K562 (cell line): ENCODE data around the gene INTS2. TPM values are rescaled to one million over a fixed set of nuclear protein-coding genes. Genes with fewer than 3 reads are reported as not detected.

Experiments
- CBFB ChIP-seq: sonication (generic); formaldehyde crosslinking; IDR thresholded peaks from 2 replicates; pipeline ENCODE4 v1.4.0; 2020; ENCODE audit warnings: mild to moderate bottlenecking, missing genetic modification reagents
- CBX3 ChIP-seq, 2 experiments: IDR thresholded peaks; 1 replicate in 1 of 2; 2 replicates in 1 of 2; pipeline ENCODE4 v1.6.1; 2012; ENCODE audit warnings: inconsistent platforms in 2 of 2, low read length in 2 of 2, borderline replicate concordance in 1 of 2, control low read depth in 1 of 2
- FOXJ2 ChIP-seq: fragments of 200-800 bp; sonication (Bioruptor generic); IDR thresholded peaks from 2 replicates; pipeline ENCODE4 v1.6.1; 2016; ENCODE audit warnings: missing genetic modification characterization, missing compliant biosample characterization
- HDAC1 ChIP-seq, 2 experiments: fragments of 450-650 bp; IDR thresholded peaks; 2 replicates each; pipeline ENCODE4 v1.6.1; 2016 to 2017; ENCODE audit warnings: inconsistent platforms in 1 of 2, mild to moderate bottlenecking in 1 of 2, moderate library complexity in 1 of 2
- HEY1 ChIP-seq: fragments of 250-450 bp; sonication (Bioruptor Pico); IDR thresholded peaks from 2 replicates; pipeline ENCODE4 v1.5.0; 2020; ENCODE audit warnings: mild to moderate bottlenecking, moderate library complexity, borderline replicate concordance
- HNRNPH1 ChIP-seq: fragments of 200-400 bp; formaldehyde crosslinking; optimal IDR thresholded peaks from 2 replicates; pipeline ENCODE3; 2017; ENCODE audit warnings: low read depth, mild to moderate bottlenecking, low read length, moderate library complexity
- MTA3 ChIP-seq: fragments of 450-650 bp; formaldehyde crosslinking; IDR thresholded peaks from 2 replicates; pipeline ENCODE4 v1.6.1; 2017; ENCODE audit warnings: mild to moderate bottlenecking, borderline replicate concordance
- RUNX1 ChIP-seq: sonication (generic); IDR thresholded peaks from 2 replicates; pipeline ENCODE4 v1.6.1; 2016; ENCODE audit warnings: antibody characterized with exemption, low read depth
- SAFB ChIP-seq: fragments of 200-400 bp; formaldehyde crosslinking; IDR thresholded peaks from 2 replicates; pipeline ENCODE4 v1.6.1; 2017; ENCODE audit warnings: low read depth, low read length, borderline replicate concordance
- STAG1 ChIP-seq: sonication (generic); formaldehyde crosslinking; IDR thresholded peaks from 2 replicates; pipeline ENCODE4 v1.5.0; 2020; ENCODE audit warnings: missing genetic modification reagents, borderline replicate concordance
- TEAD1 ChIP-seq, 2 experiments: fragments of 450-650 bp in 1 of 2; sonication (generic) in 1 of 2; formaldehyde crosslinking; IDR thresholded peaks; 2 replicates each; pipeline versions ENCODE4 v1.4.0 to v1.8.0; 2020 to 2022; ENCODE audit warnings: mild to moderate bottlenecking in 2 of 2, missing genetic modification reagents in 1 of 2
- ZBTB1 ChIP-seq: sonication (generic); formaldehyde crosslinking; IDR thresholded peaks from 2 replicates; pipeline ENCODE4 v1.8.1; 2023; ENCODE audit warnings: missing genetic modification reagents, low read depth, mild to moderate bottlenecking, borderline replicate concordance
- ZBTB43 ChIP-seq: sonication (generic); formaldehyde crosslinking; IDR thresholded peaks from 2 replicates; pipeline ENCODE4 v1.8.0; 2023; ENCODE audit warnings: mild to moderate bottlenecking, missing genetic modification reagents
- ZNF23 ChIP-seq: fragments of 250-450 bp; sonication (Bioruptor Pico); IDR thresholded peaks from 2 replicates; pipeline ENCODE4 v1.4.0; 2020; ENCODE audit warnings: mild to moderate bottlenecking
- ZNF311 ChIP-seq: fragments of 250-450 bp; sonication (Bioruptor Pico); IDR thresholded peaks from 2 replicates; pipeline ENCODE4 v1.4.0; 2020; ENCODE audit warnings: mild to moderate bottlenecking, moderate library complexity
- ZNF436 ChIP-seq: fragments of 250-450, 450-650 bp; sonication (Bioruptor Pico); formaldehyde crosslinking; IDR thresholded peaks from 2 replicates; pipeline ENCODE4 v1.7.0; 2020; ENCODE audit warnings: mild to moderate bottlenecking
- ZZZ3 ChIP-seq: fragments of 450-650 bp; IDR thresholded peaks from 2 replicates; pipeline ENCODE4 v1.6.1; 2016; ENCODE audit warnings: antibody characterized with exemption, mild to moderate bottlenecking, moderate library complexity
- polyA plus RNA-seq, 8 experiments: library from polyadenylated mRNA; depleted of rRNA in 4 of 8; stranded (reverse) in 5 of 8; unstranded in 3 of 8; fragments of >200 nt; fragmentation: Nextera tagmentation in 2 of 8; fragmentation: Illumina TruSeq in 1 of 8; extraction: Ambion mirVana in 2 of 8; extraction: Trizol in 1 of 8; gene quantifications; 2 replicates each; pipeline versions ENCODE4 v1.2.1 to v1.2.3, GENCODE V29; 2011 to 2014; ENCODE audit warnings: inconsistent platforms in 1 of 8, missing spikeins in 1 of 8
- total RNA-seq, 7 experiments: library from RNA; depleted of rRNA in 6 of 7; stranded (reverse); fragments of >200 nt in 6 of 7; fragmentation: Illumina TruSeq in 2 of 7; extraction: Trizol in 2 of 7; gene quantifications; 2 replicates each; pipeline versions ENCODE4 v1.2.1 to v1.2.3, GENCODE V29; 2011 to 2021; ENCODE audit warnings: low replicate concordance in 1 of 7
- TF ChIP-seq, protein P1 (sequence below): IDR thresholded peaks from 2 replicates; pipeline ENCODE4 v1.6.1; 2012; ENCODE audit warnings: low read depth, low read length, improper control_type of control experiment, borderline replicate concordance
- TF ChIP-seq, protein P2 (sequence below): fragments of 450-650 bp; IDR thresholded peaks from 2 replicates; pipeline ENCODE4 v1.6.1; 2018; ENCODE audit not compliant: partially characterized antibody
- TF ChIP-seq, protein P3 (sequence below): fragments of 250-450 bp; sonication (Bioruptor Pico); IDR thresholded peaks from 2 replicates; pipeline ENCODE4 v1.9.0; 2021; ENCODE audit warnings: mild to moderate bottlenecking

Gene INTS2
- total and polyA plus RNA-seq, 9 of the 15 experiments (the other 6 are each of a cell fraction or from before 2014, with no cell fraction given): 4.8 to 24.7 (median 12.8) TPM

GRCh38 chr17:61862975-61863800, 64.6 kb downstream of the INTS2 start, which contains the start of gene BRIP1 (continued):
- no peak; a peak in 1 of 4 replicates for TF ChIP-seq TEAD1 (CRISPR knock-in tag; IDR thresholded peaks at IDR 0.05)
- TF ChIP-seq ZBTB1: no peak; the same call in 1 of the 2 replicates
- TF ChIP-seq, protein P1, sequence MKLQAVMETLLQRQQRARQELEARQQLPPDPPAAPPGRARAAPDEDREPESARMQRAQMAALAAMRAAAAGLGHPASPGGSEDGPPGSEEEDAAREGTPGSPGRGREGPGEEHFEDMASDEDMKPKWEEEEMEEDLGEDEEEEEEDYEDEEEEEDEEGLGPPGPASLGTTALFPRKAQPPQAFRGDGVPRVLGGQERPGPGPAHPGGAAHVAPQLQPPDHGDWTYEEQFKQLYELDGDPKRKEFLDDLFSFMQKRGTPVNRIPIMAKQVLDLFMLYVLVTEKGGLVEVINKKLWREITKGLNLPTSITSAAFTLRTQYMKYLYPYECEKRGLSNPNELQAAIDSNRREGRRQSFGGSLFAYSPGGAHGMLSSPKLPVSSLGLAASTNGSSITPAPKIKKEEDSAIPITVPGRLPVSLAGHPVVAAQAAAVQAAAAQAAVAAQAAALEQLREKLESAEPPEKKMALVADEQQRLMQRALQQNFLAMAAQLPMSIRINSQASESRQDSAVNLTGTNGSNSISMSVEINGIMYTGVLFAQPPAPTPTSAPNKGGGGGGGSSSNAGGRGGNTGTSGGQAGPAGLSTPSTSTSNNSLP: no peak
- 0 out of 2 replicates have a peak, but pooled peaks have one; percentile 26 for TF ChIP-seq CBFB (CRISPR knock-in tag)
- TF ChIP-seq, protein P2, sequence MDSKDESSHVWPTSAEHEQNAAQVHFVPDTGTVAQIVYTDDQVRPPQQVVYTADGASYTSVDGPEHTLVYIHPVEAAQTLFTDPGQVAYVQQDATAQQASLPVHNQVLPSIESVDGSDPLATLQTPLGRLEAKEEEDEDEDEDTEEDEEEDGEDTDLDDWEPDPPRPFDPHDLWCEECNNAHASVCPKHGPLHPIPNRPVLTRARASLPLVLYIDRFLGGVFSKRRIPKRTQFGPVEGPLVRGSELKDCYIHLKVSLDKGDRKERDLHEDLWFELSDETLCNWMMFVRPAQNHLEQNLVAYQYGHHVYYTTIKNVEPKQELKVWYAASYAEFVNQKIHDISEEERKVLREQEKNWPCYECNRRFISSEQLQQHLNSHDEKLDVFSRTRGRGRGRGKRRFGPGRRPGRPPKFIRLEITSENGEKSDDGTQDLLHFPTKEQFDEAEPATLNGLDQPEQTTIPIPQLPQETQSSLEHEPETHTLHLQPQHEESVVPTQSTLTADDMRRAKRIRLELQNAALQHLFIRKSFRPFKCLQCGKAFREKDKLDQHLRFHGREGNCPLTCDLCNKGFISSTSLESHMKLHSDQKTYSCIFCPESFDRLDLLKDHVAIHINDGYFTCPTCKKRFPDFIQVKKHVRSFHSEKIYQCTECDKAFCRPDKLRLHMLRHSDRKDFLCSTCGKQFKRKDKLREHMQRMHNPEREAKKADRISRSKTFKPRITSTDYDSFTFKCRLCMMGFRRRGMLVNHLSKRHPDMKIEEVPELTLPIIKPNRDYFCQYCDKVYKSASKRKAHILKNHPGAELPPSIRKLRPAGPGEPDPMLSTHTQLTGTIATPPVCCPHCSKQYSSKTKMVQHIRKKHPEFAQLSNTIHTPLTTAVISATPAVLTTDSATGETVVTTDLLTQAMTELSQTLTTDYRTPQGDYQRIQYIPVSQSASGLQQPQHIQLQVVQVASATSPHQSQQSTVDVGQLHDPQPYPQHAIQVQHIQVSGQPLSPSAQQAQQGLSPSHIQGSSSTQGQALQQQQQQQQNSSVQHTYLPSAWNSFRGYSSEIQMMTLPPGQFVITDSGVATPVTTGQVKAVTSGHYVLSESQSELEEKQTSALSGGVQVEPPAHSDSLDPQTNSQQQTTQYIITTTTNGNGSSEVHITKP: peak; percentile 50
- no peak for TF ChIP-seq ZNF23 (CRISPR knock-in tag)
- TF ChIP-seq ZZZ3: peak; percentile 58; the same call in 1 of the 2 replicates
- TF ChIP-seq ZBTB43 (CRISPR knock-in tag): no peak; the same call in 1 of the 2 replicates
- no peak for TF ChIP-seq HEY1 (CRISPR knock-in tag)
- no peak for TF ChIP-seq HNRNPH1
- TF ChIP-seq CBX3 (IDR thresholded peaks at IDR 0.05; ENCODE audit: borderline replicate concordance in 1 of 2, low read length in 2 of 2): 0 out of 3 replicates have a peak, but pooled peaks of 1 of the 2 experiments have one; percentile 35
- TF ChIP-seq ZNF436 (CRISPR knock-in tag): no peak
- TF ChIP-seq STAG1 (CRISPR knock-in tag): no peak
- TF ChIP-seq, protein P3, sequence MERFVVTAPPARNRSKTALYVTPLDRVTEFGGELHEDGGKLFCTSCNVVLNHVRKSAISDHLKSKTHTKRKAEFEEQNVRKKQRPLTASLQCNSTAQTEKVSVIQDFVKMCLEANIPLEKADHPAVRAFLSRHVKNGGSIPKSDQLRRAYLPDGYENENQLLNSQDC (CRISPR knock-in tag): 0 out of 2 replicates have a peak, but pooled peaks have one; percentile 33
- no peak for TF ChIP-seq SAFB
- no peak; the same call in 1 of the 2 replicates for TF ChIP-seq MTA3
- TF ChIP-seq ZNF311 (CRISPR knock-in tag): no peak
- TF ChIP-seq HDAC1 (IDR thresholded peaks at IDR 0.05): 0 out of 4 replicates have a peak, but pooled peaks of 1 of the 2 experiments have one; percentile 50
- TF ChIP-seq RUNX1: no peak
- no peak for TF ChIP-seq FOXJ2 (tag)
